ENCODE results near the gene HIP1R.
A peak's percentile ranks its signal among the peaks of the same experiment; 100 is the strongest.

Gene HIP1R

GRCh38 chr12:122878780-122879612, 43.7 kb downstream of the HIP1R start:
- TF ChIP-seq CTCF (conservative IDR thresholded peaks at IDR 0.05; ENCODE audit: low read depth): no peak
- ChIA-PET POLR2A (ENCODE audit: low non-redundant PET) (interaction anchor here (0.6 kb wide), 1 partner anchor 25 kb away, joined by 3 read pairs; no protein-coding TSS in a partner anchor), CTCF (interaction anchor here (1.1 kb wide), 1 partner anchor 11 kb away, joined by 5 read pairs; no protein-coding TSS in a partner anchor)
- peak overlapping the region; percentile 62 for H3K27ac ChIP-seq
- no peak for DNase-seq (ENCODE audit: low spot score)

GRCh38 chr12:122880155-122880667, 45.0 kb downstream of the HIP1R start:
- no peak for DNase-seq (ENCODE audit: low spot score)
- no peak for TF ChIP-seq CTCF (conservative IDR thresholded peaks at IDR 0.05; ENCODE audit: low read depth)
- ChIA-PET CTCF (interaction anchor here (1.1 to 1.6 kb wide), 2 partner anchors 10 to 13 kb away, joined by 5 to 6 read pairs; no protein-coding TSS in a partner anchor), POLR2A (ENCODE audit: low non-redundant PET) (no interaction called here)
- H3K27ac ChIP-seq: peak overlapping the region; percentile 62; the same call in 1 of the 2 replicates

- TF ChIP-seq CTCF (conservative IDR thresholded peaks at IDR 0.05; ENCODE audit: low read depth): no peak
- no peak for DNase-seq (ENCODE audit: low spot score)
- ChIA-PET POLR2A (ENCODE audit: low non-redundant PET) (no interaction called here), CTCF (interaction anchor here (1.6 kb wide), 1 partner anchor 13 kb away, joined by 6 read pairs; no protein-coding TSS in a partner anchor)
- H3K27ac ChIP-seq: peak overlapping the region; percentile 47
Observed at GRCh38 chr12:122880668-122881067, 45.4 kb downstream of the HIP1R start.

- ChIA-PET POLR2A (ENCODE audit: low non-redundant PET) (no interaction called here), CTCF (no interaction called here)
- TF ChIP-seq CTCF (conservative IDR thresholded peaks at IDR 0.05; ENCODE audit: low read depth): no peak
- DNase-seq (ENCODE audit: low spot score): no peak
- H3K27ac ChIP-seq: peak overlapping the region; percentile 51
Observed at GRCh38 chr12:122882908-122883558, 47.8 kb downstream of the HIP1R start.

GRCh38 chr12:122884091-122884826, 49.0 kb downstream of the HIP1R start:
- TF ChIP-seq CTCF (conservative IDR thresholded peaks at IDR 0.05; ENCODE audit: low read depth): no peak
- CTCF ChIA-PET: interaction anchor here (0.6 kb wide), 1 partner anchor 24 kb away, joined by 3 read pairs; no protein-coding TSS in a partner anchor
- POLR2A ChIA-PET (ENCODE audit: low non-redundant PET): no interaction called here
- H3K27ac ChIP-seq: no peak overlapping the region
- no peak for DNase-seq (ENCODE audit: low spot score)

- H3K27ac ChIP-seq: no peak overlapping the region
- no peak for DNase-seq (ENCODE audit: low spot score)
- POLR2A ChIA-PET (ENCODE audit: low non-redundant PET): no interaction called here
- CTCF ChIA-PET: interaction anchor here (0.6 kb wide), 1 partner anchor 24 kb away, joined by 3 read pairs; no protein-coding TSS in a partner anchor
- TF ChIP-seq CTCF (conservative IDR thresholded peaks at IDR 0.05; ENCODE audit: low read depth): no peak
Observed at GRCh38 chr12:122884860-122885259, 49.6 kb downstream of the HIP1R start.

All from RWPE1 (cell line).